Sigmoid colon (tissue), 7 donors: ENCODE results near the gene UQCC2. TPM values are rescaled to one million over a fixed set of nuclear protein-coding genes. Genes with fewer than 3 reads are reported as not detected.

Source experiments
- DNase-seq: peaks from one replicate; pipeline ENCODE4 v3.0.0-alpha.2; 2019
- H3K27ac ChIP-seq, 4 donors: fragments of 200-600 bp; sonication (generic); one replicate each; pipeline ENCODE4 v1.5.1; 2016 to 2019; ENCODE audit warnings: mild to moderate bottlenecking in 1 of 4
- H3K27me3 ChIP-seq, 3 donors: fragments of 200-600 bp; sonication (generic); one replicate each; pipeline ENCODE4 v1.5.1; 2019; ENCODE audit warnings: mild to moderate bottlenecking in 1 of 3
- H3K36me3 ChIP-seq, 4 donors: fragments of 200-600 bp; sonication (generic); one replicate each; pipeline ENCODE4 v1.5.1; 2016 to 2019
- H3K4me1 ChIP-seq, 4 donors: fragments of 200-600 bp; sonication (generic); one replicate each; pipeline ENCODE4 v1.5.1; 2017 to 2019
- H3K4me3 ChIP-seq, 4 donors: fragments of 200-600 bp; sonication (generic); one replicate each; pipeline ENCODE4 v1.5.1; 2017 to 2019; ENCODE audit warnings: mild to moderate bottlenecking in 2 of 4, moderate library complexity in 1 of 4
- H3K9me3 ChIP-seq, 4 donors: fragments of 200-600 bp in 3 of 4; sonication (generic) in 3 of 4; one replicate each; pipeline versions ENCODE4 v1.5.1 to v1.6.1; 2013 to 2019
- CTCF ChIP-seq, 4 experiments: fragments of 450-650 bp in 3 of 4; fragments of 200-600 bp in 1 of 4; IDR thresholded peaks; one replicate each; pipeline ENCODE4 v1.5.1; 2016 to 2019; ENCODE audit warnings: antibody characterized with exemption in 4 of 4, mild to moderate bottlenecking in 3 of 4, moderate library complexity in 2 of 4
- EP300 ChIP-seq, 4 donors: sonication (generic); formaldehyde crosslinking; IDR thresholded peaks; one replicate each; pipeline ENCODE4 v1.6.1; 2017; ENCODE audit warnings: antibody characterized with exemption in 4 of 4
- POLR2A ChIP-seq, 2 donors: fragments of 450-650 bp; IDR thresholded peaks; one replicate each; pipeline ENCODE4 v1.6.1; 2016; ENCODE audit warnings: antibody characterized with exemption in 2 of 2, mild to moderate bottlenecking in 2 of 2, moderate library complexity in 2 of 2
- POLR2AphosphoS5 ChIP-seq, 4 donors: sonication (generic); formaldehyde crosslinking; IDR thresholded peaks; one replicate each; pipeline ENCODE4 v1.6.1; 2017; ENCODE audit warnings: antibody characterized with exemption in 4 of 4
- WGBS, 2 donors: extraction: QIAGEN DNeasy Blood & Tissue Kit; methylation state at CpG; one replicate each; pipeline ENCODE4 v1.1.7; 2013; 5-methylcytosine and 5-hydroxymethylcytosine counted together
- intact Hi-C: fragments of 100-400 bp; cut with DNase I; formaldehyde crosslinking; loops from one replicate; pipeline ENCODE4 v1.15.1; 2023
- polyA plus RNA-seq, 3 donors: library from polyadenylated mRNA; stranded (reverse); fragments of 200-250 nt; gene quantifications; one replicate each; pipeline ENCODE4 v1.2.3, GENCODE V29; 2013
- total RNA-seq, 4 donors: library from RNA; depleted of rRNA; stranded (reverse); fragments of >200 nt; gene quantifications; one replicate each; pipeline ENCODE4 v1.1.0, GENCODE V29; 2016
- donor health status: healthy with polysubstance abuse.
- donor health status: Bipolar disorder and iron deficiency.
- donor health status: healthy.

UQCC2 gene
- total and polyA plus RNA-seq, 7 donors = 9.5 to 90.9 (median 34.9) TPM

GRCh38 chr6:33677143-33677660 lies 34.3 kb downstream of the UQCC2 start:
- Histone ChIP-seq H3K9me3 (no peaks in the 10 kb centered on the region), H3K27ac (no peak overlapping the region), H3K4me3 (no peak overlapping the region), H3K27me3 (peaks cover 0 to 2% (median 0%) of the 10 kb centered on the region in 3 donors), H3K4me1 (peaks cover 0 to 5% (median 0%) of the 10 kb centered on the region in 4 donors), H3K36me3 (peaks cover 0 to 8% (median 0%) of the 10 kb centered on the region in 4 donors)
- DNase-seq = no peak
- TF ChIP-seq EP300 (IDR thresholded peaks at IDR 0.05) (no peak), POLR2AphosphoS5 (IDR thresholded peaks at IDR 0.05) (no peak), CTCF (IDR thresholded peaks at IDR 0.05) (no peak), POLR2A (IDR thresholded peaks at IDR 0.05) (no peak)
- intact Hi-C loops = no loop called here
- 66 to 75% methylated on average over 8 of the region's 8 CpGs for WGBS, 2 donors

GRCh38 chr6:33676416-33677142 lies 34.9 kb downstream of the UQCC2 start:
- Histone ChIP-seq H3K36me3 (peaks cover 0 to 8% (median 0%) of the 10 kb centered on the region in 4 donors), H3K9me3 (no peaks in the 10 kb centered on the region), H3K27me3 (peaks cover 0 to 2% (median 0%) of the 10 kb centered on the region in 3 donors), H3K4me3 (no peak overlapping the region), H3K27ac (no peak overlapping the region), H3K4me1 (peaks cover 0 to 5% (median 0%) of the 10 kb centered on the region in 4 donors)
- TF ChIP-seq POLR2AphosphoS5 (IDR thresholded peaks at IDR 0.05) (no peak), POLR2A (IDR thresholded peaks at IDR 0.05) (no peak), EP300 (IDR thresholded peaks at IDR 0.05) (no peak), CTCF (IDR thresholded peaks at IDR 0.05) (no peak)
- WGBS, 2 donors = 91 to 95% methylated on average over 15 of the region's 15 CpGs
- DNase-seq = no peak
- intact Hi-C loops = no loop called here

- H3K27me3 ChIP-seq = peaks cover 0 to 2% (median 0%) of the 10 kb centered on the region in 3 donors
- TF ChIP-seq POLR2A (IDR thresholded peaks at IDR 0.05) (no peak), EP300 (IDR thresholded peaks at IDR 0.05) (no peak), CTCF (IDR thresholded peaks at IDR 0.05) (no peak), POLR2AphosphoS5 (IDR thresholded peaks at IDR 0.05) (no peak)
- H3K36me3 ChIP-seq = peaks cover 0 to 8% (median 0%) of the 10 kb centered on the region in 4 donors
- 94 to 95% methylated on average over 7 of the region's 7 CpGs for WGBS, 2 donors
- peaks cover 0 to 5% (median 0%) of the 10 kb centered on the region in 4 donors for H3K4me1 ChIP-seq
- no peak for DNase-seq
- H3K9me3 ChIP-seq = no peaks in the 10 kb centered on the region
- intact Hi-C loops = no loop called here
- no peak overlapping the region for H3K27ac ChIP-seq
- H3K4me3 ChIP-seq = no peak overlapping the region
These were observed 35.5 kb downstream of the UQCC2 start for GRCh38 chr6:33675968-33676367.

- H3K4me1 ChIP-seq = peaks cover 0 to 5% (median 0%) of the 10 kb centered on the region in 4 donors
- H3K9me3 ChIP-seq = no peaks in the 10 kb centered on the region
- H3K27ac ChIP-seq = no peak overlapping the region
- WGBS, 2 donors = 89 to 90% methylated on average over 7 of the region's 7 CpGs
- DNase-seq = no peak
- intact Hi-C loops = no loop called here
- no peak for TF ChIP-seq CTCF (IDR thresholded peaks at IDR 0.05)
- TF ChIP-seq EP300 (IDR thresholded peaks at IDR 0.05) = no peak
- no peak for TF ChIP-seq POLR2A (IDR thresholded peaks at IDR 0.05)
- TF ChIP-seq POLR2AphosphoS5 (IDR thresholded peaks at IDR 0.05) = no peak
- H3K36me3 ChIP-seq = peaks cover 0 to 8% (median 0%) of the 10 kb centered on the region in 4 donors
- H3K4me3 ChIP-seq = no peak overlapping the region
- peaks cover 0 to 5% (median 0%) of the 10 kb centered on the region in 3 donors for H3K27me3 ChIP-seq
These were observed 37.6 kb downstream of the UQCC2 start for GRCh38 chr6:33673851-33674250.
